Superior temporal gyrus (tissue), 1 donor: Measurements from ENCODE around the gene SLCO2B1.

Experiments used
- DNase-seq: peaks from one replicate; pipeline ENCODE4 v3.0.0-alpha.2; 2016; ENCODE audit errors: extremely low spot score

Gene SLCO2B1

GRCh38 chr11:75246671-75247350 is 95.9 kb downstream of the SLCO2B1 start:
- DNase-seq: no peak

GRCh38 chr11:75248924-75249256 is 98.0 kb downstream of the SLCO2B1 start:
- DNase-seq: no peak

GRCh38 chr11:75249704-75250103 is 98.8 kb downstream of the SLCO2B1 start:
- no peak for DNase-seq

GRCh38 chr11:75254326-75254725 is 103.4 kb downstream of the SLCO2B1 start:
- DNase-seq: no peak
